Measurements from ENCODE around the gene UBE4A. TPM values are rescaled to one million over a fixed set of nuclear protein-coding genes. Genes with fewer than 3 reads are reported as not detected.

The UBE4A gene
- total RNA-seq, 1 donor from 2014 or later, result 49.2 TPM

- H3K27ac Mint-ChIP-seq, result no peak overlapping the region
- H3K4me3 Mint-ChIP-seq (ENCODE audit: low read depth), result no peak overlapping the region
- H3K27me3 Mint-ChIP-seq, result no peaks in the 10 kb centered on the region
- H3K9me3 Mint-ChIP-seq (ENCODE audit: low read depth), result no peaks in the 10 kb centered on the region
- peaks cover 14% of the 10 kb centered on the region for H3K4me1 Mint-ChIP-seq (ENCODE audit: low read depth)
- no peak for DNase-seq (ENCODE audit: low spot score, unreplicated experiment)
- no peak for TF ChIP-seq CTCF (IDR thresholded peaks at IDR 0.05; ENCODE audit: unreplicated experiment)
- peaks cover 2% of the 10 kb centered on the region for H3K36me3 Mint-ChIP-seq (ENCODE audit: insufficient read depth)
Observed at GRCh38 chr11:118406599-118407166, 47.3 kb downstream of the UBE4A start.

GRCh38 chr11:118410055-118410745 is 50.8 kb downstream of the UBE4A start:
- Mint-ChIP-seq H3K27me3 (no peaks in the 10 kb centered on the region), H3K27ac (peak overlapping the region; percentile 47), H3K9me3 (ENCODE audit: low read depth) (no peaks in the 10 kb centered on the region), H3K4me1 (ENCODE audit: low read depth) (no peaks in the 10 kb centered on the region), H3K4me3 (ENCODE audit: low read depth) (no peak overlapping the region), H3K36me3 (ENCODE audit: insufficient read depth) (peaks cover 2% of the 10 kb centered on the region)
- TF ChIP-seq CTCF (IDR thresholded peaks at IDR 0.05; ENCODE audit: unreplicated experiment), result no peak
- no peak for DNase-seq (ENCODE audit: low spot score, unreplicated experiment)

GRCh38 chr11:118411530-118411929 is 52.1 kb downstream of the UBE4A start:
- H3K9me3 Mint-ChIP-seq (ENCODE audit: low read depth), result no peaks in the 10 kb centered on the region
- peaks cover 2% of the 10 kb centered on the region for H3K36me3 Mint-ChIP-seq (ENCODE audit: insufficient read depth)
- no peak for TF ChIP-seq CTCF (IDR thresholded peaks at IDR 0.05; ENCODE audit: unreplicated experiment)
- H3K27ac Mint-ChIP-seq, result no peak overlapping the region
- no peak for DNase-seq (ENCODE audit: low spot score, unreplicated experiment)
- no peak overlapping the region for H3K4me3 Mint-ChIP-seq (ENCODE audit: low read depth)
- no peaks in the 10 kb centered on the region for H3K4me1 Mint-ChIP-seq (ENCODE audit: low read depth)
- H3K27me3 Mint-ChIP-seq, result no peaks in the 10 kb centered on the region

- Mint-ChIP-seq H3K4me1 (ENCODE audit: low read depth) (no peaks in the 10 kb centered on the region), H3K4me3 (ENCODE audit: low read depth) (no peak overlapping the region), H3K9me3 (ENCODE audit: low read depth) (no peaks in the 10 kb centered on the region), H3K36me3 (ENCODE audit: insufficient read depth) (no peaks in the 10 kb centered on the region), H3K27me3 (no peaks in the 10 kb centered on the region), H3K27ac (no peak overlapping the region)
- no peak for DNase-seq (ENCODE audit: low spot score, unreplicated experiment)
- TF ChIP-seq CTCF (IDR thresholded peaks at IDR 0.05; ENCODE audit: unreplicated experiment), result no peak
Observed at GRCh38 chr11:118412921-118413320, 53.5 kb downstream of the UBE4A start.

- Mint-ChIP-seq H3K36me3 (ENCODE audit: insufficient read depth) (no peaks in the 10 kb centered on the region), H3K27me3 (no peaks in the 10 kb centered on the region), H3K9me3 (ENCODE audit: low read depth) (no peaks in the 10 kb centered on the region), H3K4me1 (ENCODE audit: low read depth) (no peaks in the 10 kb centered on the region), H3K27ac (no peak overlapping the region), H3K4me3 (ENCODE audit: low read depth) (no peak overlapping the region)
- no peak for TF ChIP-seq CTCF (IDR thresholded peaks at IDR 0.05; ENCODE audit: unreplicated experiment)
- no peak for DNase-seq (ENCODE audit: low spot score, unreplicated experiment)
Observed at GRCh38 chr11:118415062-118415738, 55.8 kb downstream of the UBE4A start.
